HCT116 (cell line): ENCODE measurements around the gene FGB. TPM values are rescaled to one million over a fixed set of nuclear protein-coding genes. Genes with fewer than 3 reads are reported as not detected.

Experiments
- ATAC-seq: fragments of 200-7000 bp; cut with Tn5 transposase; 2 replicates; pipeline ENCODE4 v1.9.1; 2020; ENCODE audit warnings: mild to moderate bottlenecking, moderate library complexity
- BruUV-seq: library from RNA; stranded (reverse); fragments of 400-500 nt; replicated peaks from 2 replicates; lab custom pipeline; 2021; lab: Mats Ljungman, UMichigan
- CTCF ChIA-PET: fragments of 300-600 bp; sonication (Branson Sonifier 250); formaldehyde crosslinking; loops from one replicate; lab custom pipeline; 2021; ENCODE audit warnings: antibody characterized with exemption; lab: Charles Lee
- POLR2A ChIA-PET: fragments of 300-600, 350-600 bp; sonication (Branson Sonifier 250); formaldehyde crosslinking; loops from one replicate; lab custom pipeline; 2021; ENCODE audit warnings: antibody characterized with exemption; lab: Charles Lee
- RAD21 ChIA-PET, 2 experiments: fragments of 300-600 bp; sonication (Branson Sonifier 250); formaldehyde crosslinking; loops; one replicate each; lab custom pipeline; 2023; ENCODE audit warnings: low total read pairs in 2 of 2; ENCODE audit not compliant: uncharacterized antibody in 2 of 2, unreplicated experiment in 2 of 2, low non-redundant PET in 1 of 2; lab: Charles Lee
- DNase-seq: peaks from one replicate; pipeline ENCODE4 v3.0.0-alpha.2; 2010; ENCODE audit warnings: low read depth, low spot score
- H2AFZ ChIP-seq: fragments of 200-600 bp; shearing (Covaris generic), sonication (generic); 2 replicates; pipeline ENCODE4 v1.6.1; 2017; ENCODE audit warnings: low read depth, mixed run types, mixed read lengths, antibody characterized with exemption, low read length; ENCODE audit not compliant: poor library complexity, severe bottlenecking
- H3K27ac ChIP-seq: 2 replicates; pipeline ENCODE4 v1.5.1; 2012; ENCODE audit warnings: low read depth, low read length
- H3K27me3 ChIP-seq: fragments of 200-600 bp; sonication (generic); 2 replicates; pipeline ENCODE4 v1.6.1; 2016; ENCODE audit warnings: mixed run types, low read length, mixed read lengths; ENCODE audit not compliant: insufficient read depth
- H3K36me3 ChIP-seq, 2 experiments: fragments of 200-500 bp in 1 of 2; fragments of 200-600 bp in 1 of 2; sonication (Bioruptor generic) in 1 of 2; sonication (generic) in 1 of 2; 2 replicates each; pipeline versions ENCODE4 v1.5.1 to v1.6.1; 2014 to 2016; ENCODE audit warnings: low read length in 2 of 2, inconsistent platforms in 1 of 2, mixed read lengths in 1 of 2, mixed run types in 1 of 2; ENCODE audit not compliant: insufficient read depth in 2 of 2, control insufficient read depth in 1 of 2
- H3K4me1 ChIP-seq, 2 experiments: fragments of 200-600 bp in 1 of 2; sonication (generic) in 1 of 2; 2 replicates each; pipeline versions ENCODE4 v1.5.1 to v1.6.1; 2012 to 2017; ENCODE audit warnings: low read length in 2 of 2, inconsistent platforms in 1 of 2, mild to moderate bottlenecking in 1 of 2, mixed read lengths in 1 of 2, mixed run types in 1 of 2, moderate library complexity in 1 of 2; ENCODE audit not compliant: insufficient read depth in 2 of 2, control insufficient read depth in 1 of 2
- H3K4me2 ChIP-seq: fragments of 200-600 bp; sonication (generic); 2 replicates; pipeline ENCODE4 v1.6.1; 2017; ENCODE audit warnings: mixed run types, low read length, mixed read lengths
- H3K4me3 ChIP-seq, 2 experiments: fragments of 200-600 bp in 1 of 2; sonication (generic) in 1 of 2; replicated peaks in 1 of 2; 2 replicates each; pipeline ENCODE4 v1.5.1; 2011 to 2016; ENCODE audit warnings: low read length in 2 of 2, control low read depth in 1 of 2, low read depth in 1 of 2, mild to moderate bottlenecking in 1 of 2, mixed read lengths in 1 of 2, mixed run types in 1 of 2
- H3K79me2 ChIP-seq: fragments of 200-600 bp; sonication (generic); 2 replicates; pipeline ENCODE4 v1.6.1; 2017; ENCODE audit warnings: mild to moderate bottlenecking, mixed run types, low read length, moderate library complexity, mixed read lengths; ENCODE audit not compliant: insufficient read depth
- H3K9ac ChIP-seq: fragments of 200-600 bp; sonication (generic); 2 replicates; pipeline ENCODE4 v1.6.1; 2016; ENCODE audit warnings: low read length, mixed read lengths
- H3K9me2 ChIP-seq: fragments of 200-600 bp; sonication (generic), shearing (Covaris generic); 2 replicates; pipeline ENCODE4 v1.6.1; 2017; ENCODE audit warnings: mixed run types, mild to moderate bottlenecking, moderate library complexity; ENCODE audit not compliant: insufficient read depth
- H3K9me3 ChIP-seq, 2 experiments: fragments of 200-500 bp in 1 of 2; fragments of 200-600 bp in 1 of 2; sonication (Bioruptor generic) in 1 of 2; sonication (generic) in 1 of 2; 2 replicates each; pipeline ENCODE4 v1.6.1; 2014 to 2017; ENCODE audit warnings: low read length in 2 of 2, mixed read lengths in 2 of 2, inconsistent platforms in 1 of 2, low read depth in 1 of 2, mild to moderate bottlenecking in 1 of 2, mixed run types in 1 of 2, moderate library complexity in 1 of 2; ENCODE audit not compliant: control insufficient read depth in 1 of 2, insufficient read depth in 1 of 2
- H4K20me1 ChIP-seq: fragments of 200-600 bp; sonication (generic), shearing (Covaris generic); 2 replicates; pipeline ENCODE4 v1.6.1; 2017; ENCODE audit warnings: mixed run types, mild to moderate bottlenecking, moderate library complexity; ENCODE audit not compliant: insufficient read depth
- ELF1 ChIP-seq: IDR thresholded peaks from 2 replicates; pipeline ENCODE4 v1.6.1; 2012; ENCODE audit warnings: low read depth, borderline replicate concordance
- EZH2 ChIP-seq: fragments of 200-600 bp; sonication (generic); IDR thresholded peaks from 2 replicates; pipeline ENCODE4 v1.6.1; 2017; ENCODE audit warnings: antibody characterized with exemption, mixed run types
- JUND ChIP-seq: IDR thresholded peaks from 2 replicates; pipeline ENCODE4 v1.6.1; 2012
- POLR2AphosphoS5 ChIP-seq: IDR thresholded peaks from 2 replicates; pipeline ENCODE4 v1.6.1; 2011; ENCODE audit warnings: mild to moderate bottlenecking, low read depth, low read length, moderate library complexity
- RAD21 ChIP-seq: IDR thresholded peaks from 2 replicates; pipeline ENCODE4 v1.6.1; 2012; ENCODE audit warnings: low read depth, mild to moderate bottlenecking
- REST ChIP-seq: IDR thresholded peaks from 2 replicates; pipeline ENCODE4 v1.6.1; 2012; ENCODE audit warnings: low read depth
- SRF ChIP-seq: IDR thresholded peaks from 2 replicates; pipeline ENCODE4 v1.6.1; 2012; ENCODE audit warnings: low read depth
- YY1 ChIP-seq: IDR thresholded peaks from 2 replicates; pipeline ENCODE4 v1.6.1; 2011; ENCODE audit warnings: low read length, low read depth, moderate library complexity, mild to moderate bottlenecking; ENCODE audit not compliant: insufficient replicate concordance; ENCODE audit errors: extremely low read depth
- intact Hi-C: fragments of 100-400 bp; cut with micrococcal nuclease; formaldehyde crosslinking; loops from 2 replicates; pipeline ENCODE4 v1.10.0; 2022
- total RNA-seq: library from RNA; stranded (reverse); gene quantifications from one replicate; pipeline ENCODE4 v1.2.1, GENCODE V29; 2021; ENCODE audit not compliant: unreplicated experiment
- TF ChIP-seq, protein P1 (sequence below): IDR thresholded peaks from 2 replicates; pipeline ENCODE4 v1.6.1; 2012

The FGB gene
- total RNA-seq, 1 experiment from 2014 or later: 2.0 TPM

DNA sequence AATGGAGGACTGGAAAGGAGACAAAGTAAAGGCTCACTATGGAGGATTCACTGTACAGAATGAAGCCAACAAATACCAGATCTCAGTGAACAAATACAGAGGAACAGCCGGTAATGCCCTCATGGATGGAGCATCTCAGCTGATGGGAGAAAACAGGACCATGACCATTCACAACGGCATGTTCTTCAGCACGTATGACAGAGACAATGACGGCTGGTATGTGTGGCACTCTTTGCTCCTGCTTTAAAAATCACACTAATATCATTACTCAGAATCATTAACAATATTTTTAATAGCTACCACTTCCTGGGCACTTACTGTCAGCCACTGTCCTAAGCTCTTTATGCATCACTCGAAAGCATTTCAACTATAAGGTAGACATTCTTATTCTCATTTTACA, 6.8 kb downstream of the FGB start:
- ChIA-PET RAD21 (no interaction called here), CTCF (no interaction called here), POLR2A (no interaction called here)
- no peak overlapping the region for H3K9ac ChIP-seq
- no peaks in the 10 kb centered on the region for H3K27me3 ChIP-seq
- H3K9me3 ChIP-seq: no peaks in the 10 kb centered on the region
- ATAC-seq (no peak), DNase-seq (no peak)
- H3K36me3 ChIP-seq: no peaks in the 10 kb centered on the region
- no peaks in the 10 kb centered on the region for H4K20me1 ChIP-seq
- no peaks in the 10 kb centered on the region for H3K4me1 ChIP-seq
- intact Hi-C loops: no loop called here
- H3K79me2 ChIP-seq: no peaks in the 10 kb centered on the region
- H3K4me2 ChIP-seq: no peak overlapping the region
- no peak overlapping the region for H2AFZ ChIP-seq
- H3K9me2 ChIP-seq: no peaks in the 10 kb centered on the region
- BruUV-seq: no TSS peak
- TF ChIP-seq JUND (no peak), REST (no peak), EZH2 (no peak), SRF (no peak), POLR2AphosphoS5 (no peak), YY1 (no peak), ELF1 (no peak), RAD21 (no peak)
- TF ChIP-seq, protein P1, sequence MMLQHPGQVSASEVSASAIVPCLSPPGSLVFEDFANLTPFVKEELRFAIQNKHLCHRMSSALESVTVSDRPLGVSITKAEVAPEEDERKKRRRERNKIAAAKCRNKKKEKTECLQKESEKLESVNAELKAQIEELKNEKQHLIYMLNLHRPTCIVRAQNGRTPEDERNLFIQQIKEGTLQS: no peak
- H3K27ac ChIP-seq: no peak overlapping the region
- H3K4me3 ChIP-seq: no peak overlapping the region
